Activated naive CD4-positive, alpha-beta T cell treated with anti-CD3 and anti-CD28 coated beads, Interleukin-2, amount 50 U/mL, for 72 hours (primary cell): ENCODE data around the gene GFRA1. TPM values are rescaled to one million over a fixed set of nuclear protein-coding genes. Genes with fewer than 3 reads are reported as not detected.

Source experiments
- ATAC-seq, 2 donors: fragments of 150-1000 bp; cut with Tn5 transposase; 2 replicates each; pipeline ENCODE4 v1.10.0; 2021; ENCODE audit warnings: mild to moderate bottlenecking in 2 of 2, moderate library complexity in 2 of 2
- DNase-seq, 2 donors: peaks; one replicate each; pipeline ENCODE4 v3.0.0; 2021 to 2022; ENCODE audit warnings: low spot score in 2 of 2
- H3K27ac Mint-ChIP-seq, 2 donors: one replicate each; pipeline ENCODE4 v1.8.0; 2022; ENCODE audit warnings: mild to moderate bottlenecking in 2 of 2, mixed read lengths in 2 of 2
- H3K36me3 Mint-ChIP-seq, 2 donors: one replicate each; pipeline ENCODE4 v1.8.0; 2022; ENCODE audit warnings: mixed read lengths in 2 of 2
- H3K9me3 Mint-ChIP-seq, 2 donors: one replicate each; pipeline ENCODE4 v1.8.0; 2022; ENCODE audit warnings: mixed read lengths in 2 of 2
- total RNA-seq, 2 donors: library from RNA; stranded (reverse); gene quantifications; one replicate each; pipeline ENCODE4 v1.2.3, GENCODE V29; 2022

GFRA1 gene
- total RNA-seq, 2 donors from 2014 or later = 0.20 TPM; not detected in 1

- no peak overlapping the region for H3K27ac Mint-ChIP-seq
Measured at GRCh38 chr10:116163333-116164131, 109.5 kb downstream of the GFRA1 start.

GRCh38 chr10:116162851-116163250 lies 110.2 kb downstream of the GFRA1 start:
- DNase-seq = no peak
- ATAC-seq = no peak
- H3K9me3 Mint-ChIP-seq = peaks cover 8 to 13% of the 10 kb centered on the region in 2 donors
- no peak overlapping the region for H3K27ac Mint-ChIP-seq
- peaks cover 5 to 6% of the 10 kb centered on the region in 2 donors for H3K36me3 Mint-ChIP-seq

More at GRCh38 chr10:116163333-116164131, 109.5 kb downstream of the GFRA1 start:
- peaks cover 8 to 13% of the 10 kb centered on the region in 2 donors for H3K9me3 Mint-ChIP-seq
- DNase-seq (no peak), ATAC-seq (no peak)
- H3K36me3 Mint-ChIP-seq = peaks cover 5 to 6% of the 10 kb centered on the region in 2 donors

GRCh38 chr10:116160271-116160670 lies 112.7 kb downstream of the GFRA1 start:
- no peak overlapping the region for H3K27ac Mint-ChIP-seq
- DNase-seq = no peak
- no peaks in the 10 kb centered on the region for H3K36me3 Mint-ChIP-seq
- ATAC-seq = no peak
- no peaks in the 10 kb centered on the region for H3K9me3 Mint-ChIP-seq

GRCh38 chr10:116159197-116159596 lies 113.8 kb downstream of the GFRA1 start:
- H3K27ac Mint-ChIP-seq = no peak overlapping the region
- DNase-seq (no peak), ATAC-seq (no peak)
- H3K36me3 Mint-ChIP-seq = no peaks in the 10 kb centered on the region
- no peaks in the 10 kb centered on the region for H3K9me3 Mint-ChIP-seq

GRCh38 chr10:116158036-116158435 lies 115.0 kb downstream of the GFRA1 start:
- ATAC-seq = no peak
- Mint-ChIP-seq H3K27ac (no peak overlapping the region), H3K9me3 (no peaks in the 10 kb centered on the region), H3K36me3 (no peaks in the 10 kb centered on the region)
- DNase-seq = no peak

GRCh38 chr10:116157485-116157884 lies 115.5 kb downstream of the GFRA1 start:
- DNase-seq = no peak
- ATAC-seq = no peak
- no peaks in the 10 kb centered on the region for H3K36me3 Mint-ChIP-seq
- no peak overlapping the region for H3K27ac Mint-ChIP-seq
- no peaks in the 10 kb centered on the region for H3K9me3 Mint-ChIP-seq

- ATAC-seq = no peak
- Mint-ChIP-seq H3K36me3 (no peaks in the 10 kb centered on the region), H3K9me3 (no peaks in the 10 kb centered on the region), H3K27ac (no peak overlapping the region)
- no peak for DNase-seq
Measured at GRCh38 chr10:116156819-116157218, 116.2 kb downstream of the GFRA1 start.

GRCh38 chr10:116155191-116155590 lies 117.8 kb downstream of the GFRA1 start:
- no peak for ATAC-seq
- H3K27ac Mint-ChIP-seq = no peak overlapping the region
- peaks cover 0 to 7% of the 10 kb centered on the region in 2 donors for H3K36me3 Mint-ChIP-seq

GRCh38 chr10:116154651-116155050 lies 118.4 kb downstream of the GFRA1 start:
- peaks cover 0 to 7% of the 10 kb centered on the region in 2 donors for H3K36me3 Mint-ChIP-seq
- DNase-seq (no peak), ATAC-seq (no peak)
- no peak overlapping the region for H3K27ac Mint-ChIP-seq
- peaks cover 0 to 8% of the 10 kb centered on the region in 2 donors for H3K9me3 Mint-ChIP-seq

More at GRCh38 chr10:116155191-116155590, 117.8 kb downstream of the GFRA1 start:
- H3K9me3 Mint-ChIP-seq = peaks cover 0 to 7% of the 10 kb centered on the region in 2 donors
- DNase-seq = no peak

GRCh38 chr10:116151076-116151475 lies 121.9 kb downstream of the GFRA1 start:
- H3K36me3 Mint-ChIP-seq = peaks cover 0 to 7% of the 10 kb centered on the region in 2 donors

GRCh38 chr10:116150606-116151005 lies 122.4 kb downstream of the GFRA1 start:
- H3K9me3 Mint-ChIP-seq = peaks cover 0 to 8% of the 10 kb centered on the region in 2 donors
- H3K27ac Mint-ChIP-seq = no peak overlapping the region
- DNase-seq = no peak
- ATAC-seq = no peak
- peaks cover 0 to 7% of the 10 kb centered on the region in 2 donors for H3K36me3 Mint-ChIP-seq

More at GRCh38 chr10:116151076-116151475, 121.9 kb downstream of the GFRA1 start:
- ATAC-seq (no peak), DNase-seq (no peak)
- Mint-ChIP-seq H3K27ac (no peak overlapping the region), H3K9me3 (peaks cover 0 to 8% of the 10 kb centered on the region in 2 donors)

GRCh38 chr10:116147147-116147905 lies 125.7 kb downstream of the GFRA1 start:
- peaks cover 0 to 8% of the 10 kb centered on the region in 2 donors for H3K9me3 Mint-ChIP-seq
- H3K36me3 Mint-ChIP-seq = peaks cover 0 to 7% of the 10 kb centered on the region in 2 donors
- H3K27ac Mint-ChIP-seq = peak overlapping the region in 1 of 2 donors; percentile 84
- DNase-seq = peak in 1 of 2 donors; percentile 33
- ATAC-seq = peak; percentile 89 to 92

- H3K9me3 Mint-ChIP-seq = peaks cover 0 to 7% of the 10 kb centered on the region in 2 donors
- peak overlapping the region in 1 of 2 donors; percentile 84 for H3K27ac Mint-ChIP-seq
- ATAC-seq (no peak), DNase-seq (no peak)
- H3K36me3 Mint-ChIP-seq = peaks cover 0 to 5% of the 10 kb centered on the region in 2 donors
Measured at GRCh38 chr10:116146372-116147140, 126.5 kb downstream of the GFRA1 start.

- Mint-ChIP-seq H3K27ac (no peak overlapping the region), H3K9me3 (no peaks in the 10 kb centered on the region), H3K36me3 (peaks cover 0 to 4% of the 10 kb centered on the region in 2 donors)
- DNase-seq (no peak), ATAC-seq (no peak)
Measured at GRCh38 chr10:116143673-116144222, 129.3 kb downstream of the GFRA1 start.

- Mint-ChIP-seq H3K9me3 (no peaks in the 10 kb centered on the region), H3K27ac (no peak overlapping the region), H3K36me3 (peaks cover 0 to 5% of the 10 kb centered on the region in 2 donors)
- no peak for DNase-seq
- ATAC-seq = no peak
Measured at GRCh38 chr10:116141855-116142254, 131.2 kb downstream of the GFRA1 start.

GRCh38 chr10:116141246-116141645 lies 131.8 kb downstream of the GFRA1 start:
- H3K9me3 Mint-ChIP-seq = no peaks in the 10 kb centered on the region
- ATAC-seq = no peak
- no peak for DNase-seq
- H3K36me3 Mint-ChIP-seq = peaks cover 0 to 5% of the 10 kb centered on the region in 2 donors
- H3K27ac Mint-ChIP-seq = no peak overlapping the region
